ENCODE measurements around the gene NABP1.

The NABP1 gene, protein sequence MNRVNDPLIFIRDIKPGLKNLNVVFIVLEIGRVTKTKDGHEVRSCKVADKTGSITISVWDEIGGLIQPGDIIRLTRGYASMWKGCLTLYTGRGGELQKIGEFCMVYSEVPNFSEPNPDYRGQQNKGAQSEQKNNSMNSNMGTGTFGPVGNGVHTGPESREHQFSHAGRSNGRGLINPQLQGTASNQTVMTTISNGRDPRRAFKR

DNA sequence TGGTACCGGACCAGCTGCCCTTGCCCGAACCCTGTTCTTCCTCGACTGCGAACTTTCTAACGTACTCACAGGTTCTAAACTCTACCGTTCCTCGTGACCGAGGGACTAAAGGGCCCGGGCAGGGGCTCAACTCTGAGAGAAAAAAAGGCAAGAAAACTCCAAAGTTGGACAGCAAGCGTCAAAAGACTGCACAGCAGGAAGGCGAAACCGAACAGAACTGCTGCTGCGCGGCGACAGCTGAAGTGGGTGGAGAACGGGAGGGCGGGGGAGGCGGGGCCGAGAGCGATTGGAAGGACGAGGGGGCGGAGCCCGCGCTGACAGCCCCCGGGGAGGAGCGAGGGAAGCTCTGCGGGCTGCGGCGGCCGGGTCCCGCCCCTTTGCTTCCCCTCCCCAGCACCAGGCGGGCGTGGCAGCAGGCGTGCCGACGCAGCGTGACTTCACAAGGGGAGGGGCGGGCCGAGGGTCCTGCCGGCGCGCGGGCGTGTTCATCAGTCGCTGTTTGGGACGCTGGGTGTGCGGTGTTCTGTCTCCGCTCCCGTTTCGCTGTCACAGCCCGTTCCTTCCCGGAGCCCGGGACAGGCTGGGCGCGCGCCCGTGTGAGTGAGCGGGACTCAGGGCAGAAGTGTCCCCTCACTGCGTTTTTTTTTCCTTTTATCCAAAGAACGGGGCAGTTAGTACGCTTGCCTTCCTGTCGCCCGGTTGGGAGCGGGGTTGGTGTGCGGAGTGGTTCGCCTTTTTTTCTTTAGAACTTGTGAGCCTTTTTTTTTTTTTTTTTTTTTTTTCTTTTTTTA, at the start of gene NABP1:
Gene NABP1 (plus strand): TSS at position 491 of the 791 bp plus-strand sequence. CDS start 479 bp downstream, outside the sequence.
- H2AFZ ChIP-seq (ENCODE audit: low read depth, low read length) = no peak within 1 kb of the TSS
- peak within 1 kb of the TSS; percentile 95 for H3K4me3 ChIP-seq (ENCODE audit: low read length)
- H3K27me3 ChIP-seq (ENCODE audit: low read depth, low read length) = no peaks in the 10 kb centered on the region
- H3K9me3 ChIP-seq (ENCODE audit: insufficient read depth, low read length) = no peaks in the 10 kb centered on the region
- no peak for TF ChIP-seq EZH2phosphoT487 (IDR thresholded peaks at IDR 0.05; ENCODE audit: low read depth)
- TF ChIP-seq CTCF (IDR thresholded peaks at IDR 0.05; ENCODE audit: low read depth, low read length) = no peak
- H4K20me1 ChIP-seq (ENCODE audit: insufficient read depth, low read length) = peaks cover 22% of the 10 kb centered on the region
- peak within 1 kb of the TSS; percentile 90 for H3K4me2 ChIP-seq (ENCODE audit: low read length)
- H3K9ac ChIP-seq (ENCODE audit: low read length) = peak within 1 kb of the TSS; percentile 100
- H3K79me2 ChIP-seq (ENCODE audit: low read length) = peaks cover 68% of the 10 kb centered on the region
- H3K36me3 ChIP-seq (replicated peaks; ENCODE audit: low read depth, low read length) = peaks cover 49% of the 10 kb centered on the region
- H3K4me1 ChIP-seq (ENCODE audit: low read length) = peaks cover 38% of the 10 kb centered on the region
- H3K27ac ChIP-seq (ENCODE audit: low read length) = peak within 1 kb of the TSS; percentile 98

GRCh38 chr2:191629001-191629453, 48.9 kb upstream of the NABP1 start:
- Histone ChIP-seq H3K36me3 (replicated peaks; ENCODE audit: low read depth, low read length) (no peaks in the 10 kb centered on the region), H3K27ac (ENCODE audit: low read length) (peak overlapping the region; percentile 28; the same call in 1 of the 2 replicates), H3K4me2 (ENCODE audit: low read length) (peak overlapping the region; percentile 74), H2AFZ (ENCODE audit: low read depth, low read length) (peak overlapping the region; percentile 43; the same call in 1 of the 2 replicates), H3K27me3 (ENCODE audit: low read depth, low read length) (no peaks in the 10 kb centered on the region), H3K4me1 (ENCODE audit: low read length) (peaks cover 55% of the 10 kb centered on the region), H3K79me2 (ENCODE audit: low read length) (no peaks in the 10 kb centered on the region), H3K9me3 (ENCODE audit: insufficient read depth, low read length) (no peaks in the 10 kb centered on the region), H4K20me1 (ENCODE audit: insufficient read depth, low read length) (no peaks in the 10 kb centered on the region), H3K4me3 (ENCODE audit: low read length) (peak overlapping the region; percentile 50), H3K9ac (ENCODE audit: low read length) (peak overlapping the region; percentile 11; the same call in 1 of the 2 replicates)
- TF ChIP-seq CTCF (IDR thresholded peaks at IDR 0.05; ENCODE audit: low read depth, low read length) (no peak), EZH2phosphoT487 (IDR thresholded peaks at IDR 0.05; ENCODE audit: low read depth) (no peak)

DNA sequence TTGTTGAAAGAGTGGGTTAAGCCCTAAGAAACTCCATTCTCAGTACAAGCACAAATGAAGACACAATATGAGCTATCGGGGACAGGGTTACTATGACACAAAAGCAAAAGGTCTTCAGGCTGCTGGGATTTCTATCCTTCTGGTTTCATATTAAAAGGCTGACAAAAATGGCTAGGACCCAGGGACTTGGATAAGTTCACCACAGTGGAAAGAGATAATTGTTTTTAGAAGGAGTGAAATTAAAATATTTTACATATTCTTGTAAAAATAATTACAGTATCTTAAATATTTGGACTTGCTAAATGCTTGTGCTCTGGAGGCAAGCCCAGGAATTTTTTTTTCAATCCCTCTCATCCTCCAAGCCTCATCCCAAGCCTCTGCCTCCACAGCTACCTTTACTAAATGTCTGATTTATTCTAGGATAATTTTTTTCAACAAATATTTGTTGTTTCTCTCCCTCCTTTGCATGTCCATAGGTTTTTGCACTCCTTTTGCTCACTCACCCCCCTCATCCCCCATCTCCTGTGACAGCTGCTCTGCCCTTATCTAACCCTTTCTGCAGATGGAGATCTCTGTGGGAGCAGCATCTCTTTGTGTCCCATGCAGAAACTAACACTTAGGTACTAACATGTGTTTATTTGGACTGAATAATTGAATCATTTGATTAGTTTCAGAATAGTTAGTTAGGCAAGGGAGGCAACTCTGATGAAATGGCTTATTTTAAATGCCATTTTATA, 47.8 kb upstream of the NABP1 start:
- H3K4me1 ChIP-seq (ENCODE audit: low read length) = peaks cover 54% of the 10 kb centered on the region
- no peaks in the 10 kb centered on the region for H3K9me3 ChIP-seq (ENCODE audit: insufficient read depth, low read length)
- H3K4me3 ChIP-seq (ENCODE audit: low read length) = no peak overlapping the region
- H2AFZ ChIP-seq (ENCODE audit: low read depth, low read length) = no peak overlapping the region
- TF ChIP-seq CTCF (IDR thresholded peaks at IDR 0.05; ENCODE audit: low read depth, low read length) = no peak
- no peak for TF ChIP-seq EZH2phosphoT487 (IDR thresholded peaks at IDR 0.05; ENCODE audit: low read depth)
- peak overlapping the region; percentile 74; the same call in 1 of the 2 replicates for H3K4me2 ChIP-seq (ENCODE audit: low read length)
- no peak overlapping the region for H3K9ac ChIP-seq (ENCODE audit: low read length)
- H3K27me3 ChIP-seq (ENCODE audit: low read depth, low read length) = no peaks in the 10 kb centered on the region
- H3K27ac ChIP-seq (ENCODE audit: low read length) = no peak overlapping the region
- H3K36me3 ChIP-seq (replicated peaks; ENCODE audit: low read depth, low read length) = no peaks in the 10 kb centered on the region
- no peaks in the 10 kb centered on the region for H3K79me2 ChIP-seq (ENCODE audit: low read length)
- no peaks in the 10 kb centered on the region for H4K20me1 ChIP-seq (ENCODE audit: insufficient read depth, low read length)

Measured in OCI-LY3 (cell line).